GM18505 (cell line): Measurements from ENCODE around the gene TAOK1.
A peak's percentile ranks its signal among the peaks of the same experiment; 100 is the strongest.
"Not testable (repeated sequence)": the region's sequence is repeated elsewhere in the genome, so short reads cannot be mapped to it uniquely, and the experiment has no call there.

Experiments used
- ATAC-seq: cut with Tn5 transposase; IDR thresholded peaks from one replicate; pipeline ENCODE4 v1.9.1; 2021; ENCODE audit not compliant: unreplicated experiment
- POLR2A ChIP-seq: IDR thresholded peaks from 4 replicates; pipeline ENCODE4 v1.6.1; 2011; ENCODE audit warnings: borderline replicate concordance; ENCODE audit not compliant: insufficient read depth, insufficient read length; ENCODE audit errors: extremely low read depth

The TAOK1 gene

GRCh38 chr17:29389982-29390850 lies at the start of gene TAOK1:
Gene TAOK1 (plus strand): TSS chr17:29390363. CDS start chr17:29451549, 61,186 bp downstream.
- peak; percentile 86 for ATAC-seq
- TF ChIP-seq POLR2A: peak; percentile 92

GRCh38 chr17:29341726-29342125 lies 48.4 kb upstream of the TAOK1 start:
- no peak for TF ChIP-seq POLR2A
- ATAC-seq: no peak

GRCh38 chr17:29342158-29342765 lies 47.9 kb upstream of the TAOK1 start:
- ATAC-seq: no peak
- TF ChIP-seq POLR2A: no peak

GRCh38 chr17:29344201-29344856 lies 45.8 kb upstream of the TAOK1 start:
- TF ChIP-seq POLR2A: no peak
- no peak for ATAC-seq

GRCh38 chr17:29345066-29345465 lies 45.1 kb upstream of the TAOK1 start:
- TF ChIP-seq POLR2A: no peak
- no peak for ATAC-seq

- ATAC-seq: not testable (repeated sequence)
Measured at GRCh38 chr17:29345470-29345869, 44.7 kb upstream of the TAOK1 start.

- ATAC-seq: no peak
Measured at GRCh38 chr17:29346462-29346861, 43.7 kb upstream of the TAOK1 start.

GRCh38 chr17:29347831-29348629 lies 42.1 kb upstream of the TAOK1 start:
- TF ChIP-seq POLR2A: no peak
- ATAC-seq: no peak

More at GRCh38 chr17:29346462-29346861, 43.7 kb upstream of the TAOK1 start:
- no peak for TF ChIP-seq POLR2A

- TF ChIP-seq POLR2A: no peak
- ATAC-seq: no peak
Measured at GRCh38 chr17:29349409-29349808, 40.8 kb upstream of the TAOK1 start.

GRCh38 chr17:29352146-29352545 lies 38.0 kb upstream of the TAOK1 start:
- no peak for TF ChIP-seq POLR2A
- ATAC-seq: no peak

GRCh38 chr17:29357232-29357631 lies 32.9 kb upstream of the TAOK1 start:
- no peak for ATAC-seq
- no peak for TF ChIP-seq POLR2A

- TF ChIP-seq POLR2A: no peak
- no peak for ATAC-seq
Measured at GRCh38 chr17:29357821-29358232, 32.3 kb upstream of the TAOK1 start.

- no peak for ATAC-seq
- no peak for TF ChIP-seq POLR2A
Measured at GRCh38 chr17:29358416-29358815, 31.7 kb upstream of the TAOK1 start.
